Astrocyte of the spinal cord (primary cell): Measurements from ENCODE around the gene KANSL1L.
"Not testable (repeated sequence)": the region's sequence is repeated elsewhere in the genome, so short reads cannot be mapped to it uniquely, and the experiment has no call there.

Experiments used
- DNase-seq: peaks from one replicate; pipeline ENCODE4 v3.0.0; 2011; ENCODE audit warnings: low read depth, low spot score
- H3K4me3 ChIP-seq: 2 replicates; pipeline ENCODE4 v1.5.1; 2011; ENCODE audit warnings: low read depth, mild to moderate bottlenecking, low read length, moderate library complexity
- in situ Hi-C: cut with HindIII; loops from 2 replicates; pipeline ENCODE4 v1.10.0; 2017; ENCODE audit warnings: low sequenced_read_pairs
- TF ChIP-seq, protein P1 (sequence below): IDR thresholded peaks from 2 replicates; pipeline ENCODE4 v1.5.1; 2012; ENCODE audit warnings: low read depth, mild to moderate bottlenecking, low read length, inconsistent platforms

Gene KANSL1L

DNA sequence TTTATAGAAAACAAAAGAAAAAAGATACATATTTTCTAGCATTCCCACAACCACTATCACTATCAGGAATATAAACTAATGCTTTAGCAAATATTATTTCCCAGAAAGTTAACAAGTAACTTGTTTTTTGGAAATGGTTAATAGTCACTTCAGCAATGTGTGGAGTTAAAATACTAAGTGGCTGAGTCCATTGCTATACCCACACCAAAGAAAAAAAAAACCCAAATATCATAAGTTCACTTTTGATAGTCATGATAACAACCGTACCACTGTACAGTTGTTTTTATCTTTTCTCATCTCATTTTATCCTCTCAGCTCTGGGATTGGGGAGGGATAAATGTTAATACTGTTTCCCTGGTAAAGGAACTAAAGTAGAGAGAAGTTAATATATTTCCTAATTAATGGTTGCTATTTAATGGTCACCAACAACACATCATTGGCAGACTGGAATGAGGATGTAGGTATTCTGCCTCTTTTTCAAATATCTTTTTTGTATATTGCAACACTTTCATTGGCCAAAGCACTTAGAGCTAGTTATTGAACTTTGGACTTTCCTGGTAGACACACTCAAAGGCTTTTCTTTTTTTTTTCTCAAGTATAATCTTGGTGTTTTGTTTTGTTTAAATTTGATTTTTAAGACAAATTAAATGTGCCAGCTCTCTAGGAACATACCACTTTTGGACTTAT lies 18.4 kb upstream of the KANSL1L start:
- no peak for DNase-seq
- in situ Hi-C loops: no loop called here
- no peak overlapping the region for H3K4me3 ChIP-seq
- TF ChIP-seq, protein P1, sequence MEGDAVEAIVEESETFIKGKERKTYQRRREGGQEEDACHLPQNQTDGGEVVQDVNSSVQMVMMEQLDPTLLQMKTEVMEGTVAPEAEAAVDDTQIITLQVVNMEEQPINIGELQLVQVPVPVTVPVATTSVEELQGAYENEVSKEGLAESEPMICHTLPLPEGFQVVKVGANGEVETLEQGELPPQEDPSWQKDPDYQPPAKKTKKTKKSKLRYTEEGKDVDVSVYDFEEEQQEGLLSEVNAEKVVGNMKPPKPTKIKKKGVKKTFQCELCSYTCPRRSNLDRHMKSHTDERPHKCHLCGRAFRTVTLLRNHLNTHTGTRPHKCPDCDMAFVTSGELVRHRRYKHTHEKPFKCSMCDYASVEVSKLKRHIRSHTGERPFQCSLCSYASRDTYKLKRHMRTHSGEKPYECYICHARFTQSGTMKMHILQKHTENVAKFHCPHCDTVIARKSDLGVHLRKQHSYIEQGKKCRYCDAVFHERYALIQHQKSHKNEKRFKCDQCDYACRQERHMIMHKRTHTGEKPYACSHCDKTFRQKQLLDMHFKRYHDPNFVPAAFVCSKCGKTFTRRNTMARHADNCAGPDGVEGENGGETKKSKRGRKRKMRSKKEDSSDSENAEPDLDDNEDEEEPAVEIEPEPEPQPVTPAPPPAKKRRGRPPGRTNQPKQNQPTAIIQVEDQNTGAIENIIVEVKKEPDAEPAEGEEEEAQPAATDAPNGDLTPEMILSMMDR: no peak

DNA sequence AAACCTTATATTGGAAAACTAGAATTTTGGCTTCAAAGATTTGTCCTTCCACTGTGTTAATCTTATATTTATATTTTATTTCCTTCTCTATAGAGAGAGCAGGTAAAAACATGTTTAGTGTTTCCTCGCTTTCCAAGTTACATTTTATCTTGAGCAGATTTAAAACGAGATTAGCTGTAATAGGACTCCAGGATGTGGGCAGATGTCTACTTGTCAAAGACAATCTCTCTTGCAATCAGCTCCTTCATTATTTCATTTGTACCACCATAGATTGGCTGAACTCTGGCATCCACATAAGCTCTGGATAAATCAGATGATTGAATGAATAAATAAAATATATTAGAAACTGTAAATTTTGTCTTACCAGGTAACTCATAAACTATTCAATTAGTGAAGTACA lies 17.5 kb upstream of the KANSL1L start:
- in situ Hi-C loops: no loop called here
- TF ChIP-seq, protein P1: no peak
- no peak for DNase-seq
- H3K4me3 ChIP-seq: no peak overlapping the region

DNA sequence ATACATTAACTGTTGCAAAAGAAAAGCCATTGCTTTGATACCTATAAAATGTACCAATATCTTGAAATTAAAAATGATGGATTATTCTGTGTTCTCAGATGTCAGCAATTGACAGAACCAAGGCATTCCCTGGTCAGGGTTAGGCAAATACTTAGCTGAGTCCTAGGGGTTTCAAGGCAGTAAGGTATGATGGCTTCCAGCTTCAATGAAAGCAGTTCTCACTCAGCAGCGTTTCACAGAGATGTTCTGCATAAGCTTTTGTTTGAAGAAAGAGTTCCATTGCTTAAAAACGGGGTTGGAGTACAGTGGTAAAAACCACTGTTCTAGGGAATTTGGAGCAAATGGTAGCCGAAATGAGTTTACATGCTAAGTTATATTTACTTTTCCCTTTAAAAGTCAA lies 17.0 kb upstream of the KANSL1L start:
- TF ChIP-seq, protein P1: no peak
- in situ Hi-C loops: no loop called here
- DNase-seq: no peak
- H3K4me3 ChIP-seq: no peak overlapping the region

DNA sequence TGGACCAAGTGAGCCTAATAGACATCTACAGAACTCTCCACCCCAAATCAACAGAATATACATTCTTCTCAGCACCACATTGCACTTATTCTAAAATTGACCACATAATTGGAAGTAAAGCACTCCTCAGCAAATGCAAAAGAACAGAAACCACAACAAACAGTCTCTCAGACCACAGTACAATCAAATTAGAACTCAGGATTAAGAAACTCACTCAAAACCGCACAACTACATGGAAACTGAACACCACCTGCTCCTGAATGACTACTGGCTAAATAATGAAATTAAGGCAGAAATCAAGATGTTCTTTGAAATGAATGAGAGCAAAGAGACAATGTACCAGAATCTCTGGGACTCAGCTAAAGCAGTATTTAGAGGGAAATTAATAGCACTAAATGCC lies 12.7 kb upstream of the KANSL1L start:
- DNase-seq, in situ Hi-C loops, H3K4me3 ChIP-seq: not testable (repeated sequence)

DNA sequence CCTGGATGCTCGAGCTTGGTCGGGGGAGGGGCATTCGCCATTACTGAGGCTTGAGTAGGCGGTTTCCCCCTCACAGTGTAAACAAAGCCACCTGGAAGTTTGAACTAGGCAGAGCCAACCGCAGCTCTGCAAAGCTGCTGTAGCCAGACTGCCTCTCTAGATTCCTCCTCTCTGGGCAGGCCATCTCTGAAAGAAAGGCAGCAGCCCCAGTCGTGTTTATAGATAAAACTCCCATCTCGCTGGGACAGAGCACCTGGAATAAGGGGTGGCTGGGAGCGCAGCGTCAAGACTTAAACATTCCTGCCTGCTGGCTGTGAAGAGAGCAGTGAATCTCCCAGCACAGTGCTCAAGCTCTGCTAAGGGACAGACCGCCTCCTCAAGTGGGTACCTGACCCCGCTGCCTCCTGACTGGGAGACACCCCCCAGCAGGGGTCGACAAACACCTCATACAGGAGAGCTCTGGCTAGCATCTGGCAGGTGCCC lies 10.4 kb upstream of the KANSL1L start:
- H3K4me3 ChIP-seq, DNase-seq, in situ Hi-C loops: not testable (repeated sequence)

DNA sequence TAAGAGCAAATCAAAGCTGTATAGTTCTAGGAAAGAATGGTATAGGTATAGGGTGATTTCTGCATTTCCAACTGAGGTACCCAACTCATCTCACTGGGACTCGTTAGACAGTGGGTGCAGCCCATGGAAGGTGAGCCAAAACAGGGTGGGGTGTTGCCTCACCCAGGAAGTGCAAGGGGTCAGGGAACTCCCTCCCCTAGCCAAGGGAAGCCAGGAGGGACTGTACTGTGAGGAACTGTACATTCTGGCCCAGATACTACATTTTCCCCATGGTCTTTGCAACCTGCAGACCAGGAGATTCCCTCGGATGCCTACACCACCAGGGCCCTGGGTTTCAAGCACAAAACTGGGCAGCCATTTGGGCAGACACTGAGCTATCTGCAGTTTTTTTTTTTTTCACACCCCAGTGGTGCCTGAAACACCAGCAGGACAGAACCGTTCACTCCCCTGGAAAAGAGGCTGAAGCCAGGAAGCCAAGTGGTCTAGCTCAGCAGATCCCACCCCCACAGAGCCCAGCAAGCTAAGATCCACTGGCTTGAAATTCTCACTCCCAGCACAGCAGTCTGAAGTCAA lies 9.9 kb upstream of the KANSL1L start:
- H3K4me3 ChIP-seq, DNase-seq, in situ Hi-C loops: not testable (repeated sequence)

DNA sequence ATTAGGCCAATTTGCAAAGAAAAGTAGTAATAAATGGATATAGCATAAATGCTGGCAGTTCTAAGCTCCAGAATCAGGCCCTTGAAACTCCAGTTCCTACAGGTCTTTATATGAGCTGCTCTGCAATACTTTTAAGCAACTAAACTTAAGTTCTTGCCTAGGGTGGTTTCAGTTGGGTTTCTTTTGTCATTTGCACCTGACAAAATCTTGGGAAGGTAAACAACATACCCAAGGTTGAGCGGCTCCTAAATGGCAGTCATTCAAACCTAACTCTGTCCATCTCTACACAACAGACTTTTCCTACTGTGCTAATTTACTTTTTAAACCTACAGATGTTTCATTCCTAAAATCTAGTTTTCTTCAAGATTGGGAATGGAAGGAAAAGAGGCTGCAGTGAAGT lies 9.3 kb upstream of the KANSL1L start:
- DNase-seq: no peak
- H3K4me3 ChIP-seq: no peak overlapping the region
- TF ChIP-seq, protein P1: no peak
- in situ Hi-C loops: no loop called here

DNA sequence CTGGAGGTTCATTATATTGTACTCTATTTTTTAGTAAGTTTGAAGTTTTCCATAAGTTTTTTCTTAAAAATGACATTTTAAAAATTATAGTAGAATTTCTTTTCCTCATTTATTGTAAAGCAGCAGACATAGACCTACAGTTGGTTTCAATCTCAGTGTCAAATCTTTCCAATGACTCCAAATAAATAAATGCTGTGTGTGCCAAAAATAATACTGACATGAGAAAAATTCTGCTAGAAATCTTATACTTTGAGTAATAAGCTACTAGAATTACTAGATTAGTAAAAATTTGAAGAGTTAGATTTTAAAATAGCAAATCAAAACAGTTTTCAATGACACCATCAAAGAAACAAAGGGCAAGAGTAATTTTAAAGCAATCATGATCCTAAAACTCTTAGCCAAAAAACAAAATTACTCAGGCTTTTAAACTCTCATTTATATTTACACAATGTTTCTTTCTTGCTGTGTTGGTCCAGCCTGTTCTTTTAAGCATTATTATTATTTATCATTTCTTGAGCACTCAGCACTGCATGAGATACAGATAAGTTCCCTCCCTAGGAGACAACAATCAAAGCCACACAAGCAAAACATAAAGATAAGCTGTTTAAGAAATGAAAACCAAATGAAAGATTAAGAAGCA lies 8.3 kb upstream of the KANSL1L start:
- in situ Hi-C loops: no loop called here
- no peak for DNase-seq
- TF ChIP-seq, protein P1: no peak
- H3K4me3 ChIP-seq: no peak overlapping the region
